Measurements from ENCODE around the gene ADAM15.

DNA sequence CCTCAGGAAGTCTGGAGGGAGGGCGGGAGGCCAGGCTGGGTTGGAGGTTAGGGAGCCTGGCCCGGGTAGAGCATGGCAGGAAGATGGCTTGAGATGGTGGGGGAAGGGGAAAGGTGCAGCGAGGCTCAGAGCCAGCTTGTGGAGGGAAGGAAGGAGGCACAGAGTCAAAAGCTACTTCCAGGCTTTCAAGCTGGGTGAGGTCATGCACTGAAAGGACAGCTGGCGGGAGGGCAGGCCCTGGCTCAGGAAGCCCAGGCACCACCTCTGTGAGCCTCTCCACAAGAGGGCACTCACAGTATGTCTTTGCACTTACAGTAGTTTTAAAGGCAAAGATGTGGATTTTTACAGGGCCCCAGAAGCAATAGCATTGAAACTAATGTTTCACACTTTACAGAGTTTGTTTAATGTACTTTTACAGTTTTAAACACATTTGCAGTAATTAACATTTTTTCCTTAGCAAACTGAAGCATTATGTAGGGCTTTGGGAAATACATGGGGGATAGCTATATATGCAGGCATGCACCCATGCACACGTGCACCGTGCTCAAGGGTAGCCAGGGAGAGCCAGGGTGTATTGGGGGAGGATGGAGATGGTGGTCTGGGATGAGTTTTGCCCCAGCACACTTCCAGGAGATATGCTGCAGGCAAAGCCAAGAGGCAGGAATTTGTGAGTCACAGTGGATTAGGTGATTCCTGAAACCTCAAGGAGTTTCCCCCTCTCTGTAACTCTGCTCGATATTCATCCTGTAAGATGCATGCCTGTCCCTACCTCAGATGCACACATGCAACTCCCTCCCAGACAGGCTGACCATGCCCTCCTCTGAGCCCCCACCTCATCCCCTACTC, 6.1 kb upstream of the ADAM15 start:
- TF ChIP-seq CTCF (IDR thresholded peaks at IDR 0.05; ENCODE audit: low read depth, low read length, poor library complexity, severe bottlenecking) = peak; percentile 84
- TF ChIP-seq EZH2phosphoT487 (IDR thresholded peaks at IDR 0.05; ENCODE audit: borderline replicate concordance, low read length) = no peak

Measured in DOHH2 (cell line).